Colonic mucosa (tissue), 4 donors: ENCODE results near the gene PLCG2. TPM values are rescaled to one million over a fixed set of nuclear protein-coding genes. Genes with fewer than 3 reads are reported as not detected.

Source experiments
- DNase-seq: peaks from one replicate; pipeline ENCODE4 v3.0.0-alpha.2; 2020
- H3K27ac ChIP-seq: fragments of 200-600 bp; one replicate; pipeline ENCODE4 v1.8.0; 2021
- H3K27me3 ChIP-seq: fragments of 200-600 bp; one replicate; pipeline ENCODE4 v1.8.0; 2021
- H3K36me3 ChIP-seq: fragments of 200-600 bp; one replicate; pipeline ENCODE4 v1.8.0; 2021
- H3K4me1 ChIP-seq: fragments of 200-600 bp; one replicate; pipeline ENCODE4 v1.8.0; 2021; ENCODE audit warnings: mild to moderate bottlenecking
- H3K4me3 ChIP-seq: fragments of 200-600 bp; one replicate; pipeline ENCODE4 v1.8.0; 2021
- H3K9ac ChIP-seq, 2 donors: one replicate each; pipeline ENCODE4 v1.7.0; 2013; ENCODE audit warnings: control low read depth in 2 of 2, low read depth in 2 of 2, low read length in 2 of 2
- H3K9me3 ChIP-seq: fragments of 200-600 bp; one replicate; pipeline ENCODE4 v1.8.0; 2021
- CTCF ChIP-seq: fragments of 200-600 bp; IDR thresholded peaks from one replicate; pipeline ENCODE4 v1.8.0; 2022; ENCODE audit warnings: antibody characterized with exemption, mild to moderate bottlenecking
- intact Hi-C: fragments of 100-400 bp; cut with DNase I; formaldehyde crosslinking; loops from one replicate; pipeline ENCODE4 v1.14.1; 2022
- total RNA-seq, 2 donors: library from RNA; stranded (reverse); fragmentation: NEBNext Ultra II Directional in 1 of 2; extraction: Animal tissue kit (Norgen Biotek cat#: 25700) in 1 of 2; gene quantifications; one replicate each; pipeline ENCODE4 v1.2.1, GENCODE V29; 2021
- donor health status: healthy.
- donor health status: DM: no; HTN: no; CAD: no.
- donor health status: DM: no; HTN: no; CAD: no.

PLCG2 gene
- total RNA-seq, 2 donors from 2014 or later, result 9.1 to 9.6 TPM

- H3K4me3 ChIP-seq, result no peak overlapping the region
- no peak for DNase-seq
These were observed 45.8 kb upstream of the PLCG2 start for GRCh38 chr16:81733295-81733694.

GRCh38 chr16:81734632-81735434, 44.3 kb upstream of the PLCG2 start:
- Histone ChIP-seq H3K9ac (no peak overlapping the region), H3K4me1 (peaks cover 6% of the 10 kb centered on the region), H3K27me3 (no peaks in the 10 kb centered on the region), H3K36me3 (no peaks in the 10 kb centered on the region), H3K9me3 (no peaks in the 10 kb centered on the region), H3K4me3 (no peak overlapping the region), H3K27ac (no peak overlapping the region)
- TF ChIP-seq CTCF, result no peak
- intact Hi-C loops, result loop anchor here (5.0 to 10.0 kb wide), 2 partner anchors 528 to 700 kb away; partner anchors contain the start of gene ATMIN
- DNase-seq, result no peak

More at GRCh38 chr16:81733295-81733694, 45.8 kb upstream of the PLCG2 start:
- Histone ChIP-seq H3K9ac (no peak overlapping the region), H3K27me3 (no peaks in the 10 kb centered on the region), H3K27ac (no peak overlapping the region), H3K4me1 (peaks cover 6% of the 10 kb centered on the region), H3K9me3 (no peaks in the 10 kb centered on the region), H3K36me3 (no peaks in the 10 kb centered on the region)
- no peak for TF ChIP-seq CTCF
- intact Hi-C loops, result loop anchor here (10.0 kb wide), 1 partner anchor 698 kb away; the partner anchor contains the start of gene ATMIN

- intact Hi-C loops, result loop anchor here (5.0 to 10.0 kb wide), 2 partner anchors 531 to 703 kb away; partner anchors contain the start of gene ATMIN
- peak; percentile 93 for DNase-seq
- no peaks in the 10 kb centered on the region for H3K9me3 ChIP-seq
- TF ChIP-seq CTCF, result peak; percentile 78
- H3K27ac ChIP-seq, result no peak overlapping the region
- H3K4me1 ChIP-seq, result no peaks in the 10 kb centered on the region
- peak overlapping the region; percentile 14 for H3K4me3 ChIP-seq
- H3K36me3 ChIP-seq, result no peaks in the 10 kb centered on the region
- peak overlapping the region; percentile 16 to 40 for H3K9ac ChIP-seq
- H3K27me3 ChIP-seq, result no peaks in the 10 kb centered on the region
These were observed 41.1 kb upstream of the PLCG2 start for GRCh38 chr16:81737885-81738536.

- peak overlapping the region in 1 of 2 donors; percentile 40 for H3K9ac ChIP-seq
- TF ChIP-seq CTCF, result no peak
- intact Hi-C loops, result loop anchor here (5.0 to 10.0 kb wide), 2 partner anchors 532 to 704 kb away; partner anchors contain the start of gene ATMIN
- H3K27me3 ChIP-seq, result no peaks in the 10 kb centered on the region
- no peaks in the 10 kb centered on the region for H3K36me3 ChIP-seq
- no peaks in the 10 kb centered on the region for H3K4me1 ChIP-seq
- no peak overlapping the region for H3K4me3 ChIP-seq
- no peaks in the 10 kb centered on the region for H3K9me3 ChIP-seq
- DNase-seq, result peak; percentile 57
- no peak overlapping the region for H3K27ac ChIP-seq
These were observed 40.2 kb upstream of the PLCG2 start for GRCh38 chr16:81738783-81739496.

- Histone ChIP-seq H3K4me3 (no peak overlapping the region), H3K36me3 (no peaks in the 10 kb centered on the region), H3K27ac (no peak overlapping the region), H3K9ac (peak overlapping the region in 1 of 2 donors; percentile 40), H3K27me3 (no peaks in the 10 kb centered on the region), H3K4me1 (no peaks in the 10 kb centered on the region), H3K9me3 (no peaks in the 10 kb centered on the region)
- intact Hi-C loops, result loop anchor here (5.0 to 10.0 kb wide), 2 partner anchors 532 to 705 kb away; partner anchors contain the start of gene ATMIN
- no peak for TF ChIP-seq CTCF
- no peak for DNase-seq
These were observed 39.6 kb upstream of the PLCG2 start for GRCh38 chr16:81739503-81739902.
